ENCODE results near the gene TRIM54.

GRCh38 chr2:27324720-27325119 lies 42.5 kb downstream of the TRIM54 start:
- TF ChIP-seq CTCF (IDR thresholded peaks at IDR 0.05), result no peak
- TF ChIP-seq POLR2A (IDR thresholded peaks at IDR 0.05), result no peak
